WTC11 (cell line): ENCODE results near the gene LNX2. TPM values are rescaled to one million over a fixed set of nuclear protein-coding genes. Genes with fewer than 3 reads are reported as not detected.

Experiments
- ATAC-seq: fragments of 200-7000 bp; cut with Tn5 transposase; 2 replicates; pipeline ENCODE4 v1.10.0; 2021; ENCODE audit warnings: mild to moderate bottlenecking, moderate library complexity
- CTCF ChIA-PET: fragments of 300-600 bp; sonication (Branson Sonifier 250); formaldehyde crosslinking; loops from one replicate; lab custom pipeline; 2021; ENCODE audit warnings: antibody characterized with exemption; lab: Charles Lee
- POLR2A ChIA-PET: fragments of 350-600 bp; sonication (Branson Sonifier 250); formaldehyde crosslinking; loops from one replicate; lab custom pipeline; 2021; ENCODE audit warnings: antibody characterized with exemption; lab: Charles Lee
- DNase-seq: peaks from one replicate; pipeline ENCODE4 v3.0.0; 2021; ENCODE audit warnings: low spot score
- H3K27ac Mint-ChIP-seq: 2 replicates; pipeline ENCODE4 v1.8.0; 2021; ENCODE audit warnings: mixed read lengths
- H3K27me3 Mint-ChIP-seq: 2 replicates; pipeline ENCODE4 v1.8.0; 2021; ENCODE audit warnings: low read depth, mild to moderate bottlenecking, moderate library complexity, mixed read lengths
- H3K36me3 Mint-ChIP-seq: 2 replicates; pipeline ENCODE4 v1.8.0; 2021; ENCODE audit warnings: mixed read lengths
- H3K4me1 Mint-ChIP-seq: 2 replicates; pipeline ENCODE4 v1.8.0; 2022; ENCODE audit warnings: mixed read lengths
- H3K4me3 Mint-ChIP-seq: 2 replicates; pipeline ENCODE4 v1.8.0; 2021; ENCODE audit warnings: mild to moderate bottlenecking, moderate library complexity, mixed read lengths
- H3K9me3 Mint-ChIP-seq: 2 replicates; pipeline ENCODE4 v1.8.0; 2021; ENCODE audit warnings: mixed read lengths
- CBFB ChIP-seq: sonication (generic); formaldehyde crosslinking; IDR thresholded peaks from 2 replicates; pipeline ENCODE4 v1.8.1; 2022; ENCODE audit warnings: mild to moderate bottlenecking, low read depth, missing genetic modification reagents
- ESRRA ChIP-seq: sonication (generic); formaldehyde crosslinking; IDR thresholded peaks from 2 replicates; pipeline ENCODE4 v1.8.1; 2022; ENCODE audit warnings: mild to moderate bottlenecking, missing genetic modification reagents, borderline replicate concordance
- FOXJ3 ChIP-seq: sonication (generic); formaldehyde crosslinking; IDR thresholded peaks from 2 replicates; pipeline ENCODE4 v1.9.0; 2021; ENCODE audit warnings: missing genetic modification reagents, mild to moderate bottlenecking, borderline replicate concordance
- FOXK1 ChIP-seq: sonication (generic); formaldehyde crosslinking; IDR thresholded peaks from 2 replicates; pipeline ENCODE4 v1.8.0; 2022; ENCODE audit warnings: mild to moderate bottlenecking, moderate library complexity, missing genetic modification reagents
- FOXP1 ChIP-seq: sonication (generic); formaldehyde crosslinking; IDR thresholded peaks from 2 replicates; pipeline ENCODE4 v1.8.0; 2022; ENCODE audit warnings: missing genetic modification reagents, mild to moderate bottlenecking, moderate library complexity, borderline replicate concordance
- GABPB1 ChIP-seq: sonication (generic); formaldehyde crosslinking; IDR thresholded peaks from 2 replicates; pipeline ENCODE4 v1.8.1; 2023; ENCODE audit warnings: mild to moderate bottlenecking, missing genetic modification reagents
- IRF2 ChIP-seq: sonication (generic); formaldehyde crosslinking; IDR thresholded peaks from 2 replicates; pipeline ENCODE4 v1.8.0; 2022; ENCODE audit warnings: low read depth, missing genetic modification reagents, borderline replicate concordance
- NR2C2 ChIP-seq: sonication (generic); formaldehyde crosslinking; IDR thresholded peaks from 2 replicates; pipeline ENCODE4 v1.8.0; 2022; ENCODE audit warnings: mild to moderate bottlenecking, missing genetic modification reagents
- RELA ChIP-seq: sonication (generic); formaldehyde crosslinking; IDR thresholded peaks from 2 replicates; pipeline ENCODE4 v1.8.1; 2022; ENCODE audit warnings: missing genetic modification reagents, mild to moderate bottlenecking, borderline replicate concordance
- TCF7 ChIP-seq: sonication (generic); formaldehyde crosslinking; IDR thresholded peaks from 2 replicates; pipeline ENCODE4 v1.8.0; 2022; ENCODE audit warnings: mild to moderate bottlenecking, low read depth, missing genetic modification reagents, moderate library complexity
- ZNF263 ChIP-seq: sonication (generic); formaldehyde crosslinking; IDR thresholded peaks from 2 replicates; pipeline ENCODE4 v1.8.1; 2022; ENCODE audit warnings: low read depth, mild to moderate bottlenecking, moderate library complexity, missing genetic modification reagents
- ZNF317 ChIP-seq: sonication (generic); formaldehyde crosslinking; IDR thresholded peaks from 2 replicates; pipeline ENCODE4 v1.8.1; 2023; ENCODE audit warnings: low read depth, mild to moderate bottlenecking, moderate library complexity, missing genetic modification reagents, borderline replicate concordance
- total RNA-seq: library from RNA; stranded (reverse); gene quantifications from 3 replicates; pipeline ENCODE4 v1.2.3, GENCODE V29; 2021
- TF ChIP-seq, protein P1 (sequence below): sonication (generic); formaldehyde crosslinking; IDR thresholded peaks from 2 replicates; pipeline ENCODE4 v1.8.0; 2023; ENCODE audit warnings: missing genetic modification reagents, mild to moderate bottlenecking, borderline replicate concordance
- TF ChIP-seq, protein P2 (sequence below): fragments of 200-600 bp; IDR thresholded peaks from 2 replicates; pipeline ENCODE4 v1.8.0; 2022; ENCODE audit warnings: antibody characterized with exemption
- TF ChIP-seq, protein P3 (sequence below): sonication (generic); formaldehyde crosslinking; IDR thresholded peaks from 2 replicates; pipeline ENCODE4 v1.8.1; 2023; ENCODE audit warnings: mild to moderate bottlenecking, missing genetic modification reagents, moderate library complexity
- TF ChIP-seq, protein P4 (sequence below): sonication (generic); formaldehyde crosslinking; IDR thresholded peaks from 2 replicates; pipeline ENCODE4 v1.8.1; 2022; ENCODE audit warnings: missing genetic modification reagents, borderline replicate concordance
- TF ChIP-seq, protein P5 (sequence below): sonication (generic); formaldehyde crosslinking; IDR thresholded peaks from 2 replicates; pipeline ENCODE4 v1.8.1; 2023; ENCODE audit warnings: mild to moderate bottlenecking, missing genetic modification reagents, borderline replicate concordance
- TF ChIP-seq, protein P6 (sequence below): sonication (generic); formaldehyde crosslinking; conservative IDR thresholded peaks from 2 replicates; pipeline ENCODE4 v1.8.1; 2022; ENCODE audit warnings: mild to moderate bottlenecking, missing genetic modification reagents

LNX2 gene
- total RNA-seq, 1 experiment from 2014 or later: 10.1 TPM

DNA sequence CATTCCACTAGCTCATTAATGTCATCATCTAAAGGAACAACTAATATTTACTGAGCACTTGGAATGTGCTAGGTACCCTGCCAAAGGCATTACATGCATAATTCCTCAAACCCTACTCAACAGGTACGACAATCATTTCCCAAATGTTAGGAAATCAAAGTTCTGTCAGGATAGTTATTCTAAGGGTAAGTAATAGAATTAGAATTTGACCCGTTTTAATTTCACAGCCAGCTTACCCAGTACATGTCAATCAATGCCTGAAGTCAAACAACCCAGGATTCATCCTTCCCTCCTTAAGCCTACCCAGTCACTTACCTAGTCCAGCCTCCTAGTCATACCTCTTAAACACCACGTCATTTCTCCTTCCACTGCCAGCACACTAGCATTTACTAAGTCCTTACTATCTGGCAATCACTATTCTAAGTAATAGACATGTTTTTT is 2.4 kb downstream of the LNX2 start (continued):
- TF ChIP-seq, protein P1, sequence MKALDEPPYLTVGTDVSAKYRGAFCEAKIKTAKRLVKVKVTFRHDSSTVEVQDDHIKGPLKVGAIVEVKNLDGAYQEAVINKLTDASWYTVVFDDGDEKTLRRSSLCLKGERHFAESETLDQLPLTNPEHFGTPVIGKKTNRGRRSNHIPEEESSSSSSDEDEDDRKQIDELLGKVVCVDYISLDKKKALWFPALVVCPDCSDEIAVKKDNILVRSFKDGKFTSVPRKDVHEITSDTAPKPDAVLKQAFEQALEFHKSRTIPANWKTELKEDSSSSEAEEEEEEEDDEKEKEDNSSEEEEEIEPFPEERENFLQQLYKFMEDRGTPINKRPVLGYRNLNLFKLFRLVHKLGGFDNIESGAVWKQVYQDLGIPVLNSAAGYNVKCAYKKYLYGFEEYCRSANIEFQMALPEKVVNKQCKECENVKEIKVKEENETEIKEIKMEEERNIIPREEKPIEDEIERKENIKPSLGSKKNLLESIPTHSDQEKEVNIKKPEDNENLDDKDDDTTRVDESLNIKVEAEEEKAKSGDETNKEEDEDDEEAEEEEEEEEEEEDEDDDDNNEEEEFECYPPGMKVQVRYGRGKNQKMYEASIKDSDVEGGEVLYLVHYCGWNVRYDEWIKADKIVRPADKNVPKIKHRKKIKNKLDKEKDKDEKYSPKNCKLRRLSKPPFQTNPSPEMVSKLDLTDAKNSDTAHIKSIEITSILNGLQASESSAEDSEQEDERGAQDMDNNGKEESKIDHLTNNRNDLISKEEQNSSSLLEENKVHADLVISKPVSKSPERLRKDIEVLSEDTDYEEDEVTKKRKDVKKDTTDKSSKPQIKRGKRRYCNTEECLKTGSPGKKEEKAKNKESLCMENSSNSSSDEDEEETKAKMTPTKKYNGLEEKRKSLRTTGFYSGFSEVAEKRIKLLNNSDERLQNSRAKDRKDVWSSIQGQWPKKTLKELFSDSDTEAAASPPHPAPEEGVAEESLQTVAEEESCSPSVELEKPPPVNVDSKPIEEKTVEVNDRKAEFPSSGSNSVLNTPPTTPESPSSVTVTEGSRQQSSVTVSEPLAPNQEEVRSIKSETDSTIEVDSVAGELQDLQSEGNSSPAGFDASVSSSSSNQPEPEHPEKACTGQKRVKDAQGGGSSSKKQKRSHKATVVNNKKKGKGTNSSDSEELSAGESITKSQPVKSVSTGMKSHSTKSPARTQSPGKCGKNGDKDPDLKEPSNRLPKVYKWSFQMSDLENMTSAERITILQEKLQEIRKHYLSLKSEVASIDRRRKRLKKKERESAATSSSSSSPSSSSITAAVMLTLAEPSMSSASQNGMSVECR: no peak
- no peak for TF ChIP-seq NR2C2 (CRISPR knock-in tag)
- TF ChIP-seq, protein P2, sequence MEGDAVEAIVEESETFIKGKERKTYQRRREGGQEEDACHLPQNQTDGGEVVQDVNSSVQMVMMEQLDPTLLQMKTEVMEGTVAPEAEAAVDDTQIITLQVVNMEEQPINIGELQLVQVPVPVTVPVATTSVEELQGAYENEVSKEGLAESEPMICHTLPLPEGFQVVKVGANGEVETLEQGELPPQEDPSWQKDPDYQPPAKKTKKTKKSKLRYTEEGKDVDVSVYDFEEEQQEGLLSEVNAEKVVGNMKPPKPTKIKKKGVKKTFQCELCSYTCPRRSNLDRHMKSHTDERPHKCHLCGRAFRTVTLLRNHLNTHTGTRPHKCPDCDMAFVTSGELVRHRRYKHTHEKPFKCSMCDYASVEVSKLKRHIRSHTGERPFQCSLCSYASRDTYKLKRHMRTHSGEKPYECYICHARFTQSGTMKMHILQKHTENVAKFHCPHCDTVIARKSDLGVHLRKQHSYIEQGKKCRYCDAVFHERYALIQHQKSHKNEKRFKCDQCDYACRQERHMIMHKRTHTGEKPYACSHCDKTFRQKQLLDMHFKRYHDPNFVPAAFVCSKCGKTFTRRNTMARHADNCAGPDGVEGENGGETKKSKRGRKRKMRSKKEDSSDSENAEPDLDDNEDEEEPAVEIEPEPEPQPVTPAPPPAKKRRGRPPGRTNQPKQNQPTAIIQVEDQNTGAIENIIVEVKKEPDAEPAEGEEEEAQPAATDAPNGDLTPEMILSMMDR: no peak
- no peak for TF ChIP-seq IRF2 (CRISPR knock-in tag)
- no peak for TF ChIP-seq GABPB1 (CRISPR knock-in tag)
- TF ChIP-seq ZNF317 (CRISPR knock-in tag): no peak
- TF ChIP-seq, protein P3, sequence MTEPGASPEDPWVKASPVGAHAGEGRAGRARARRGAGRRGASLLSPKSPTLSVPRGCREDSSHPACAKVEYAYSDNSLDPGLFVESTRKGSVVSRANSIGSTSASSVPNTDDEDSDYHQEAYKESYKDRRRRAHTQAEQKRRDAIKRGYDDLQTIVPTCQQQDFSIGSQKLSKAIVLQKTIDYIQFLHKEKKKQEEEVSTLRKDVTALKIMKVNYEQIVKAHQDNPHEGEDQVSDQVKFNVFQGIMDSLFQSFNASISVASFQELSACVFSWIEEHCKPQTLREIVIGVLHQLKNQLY (CRISPR knock-in tag): no peak
- TF ChIP-seq FOXJ3 (CRISPR knock-in tag): no peak
- TF ChIP-seq ZNF263 (CRISPR knock-in tag): no peak

DNA sequence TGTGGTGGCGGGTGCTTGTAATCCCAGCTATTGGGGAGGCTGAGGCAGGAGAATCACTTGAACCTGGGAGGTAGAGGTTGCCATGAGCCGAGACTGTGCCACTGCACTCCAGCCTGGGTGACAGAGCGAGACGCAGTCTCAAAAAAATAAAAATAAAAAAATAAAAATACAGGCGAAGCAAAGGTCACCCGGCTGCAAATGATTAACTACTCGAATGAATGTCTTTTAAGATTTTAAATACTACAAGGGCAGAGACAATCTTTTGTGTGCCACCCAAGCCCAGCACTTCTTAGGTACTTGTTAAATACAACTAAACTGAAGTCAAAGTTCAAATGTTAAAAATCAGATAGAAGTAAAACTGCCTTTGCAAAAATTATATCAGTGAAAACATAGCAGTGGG is 6.7 kb downstream of the LNX2 start:
- TF ChIP-seq ESRRA (CRISPR knock-in tag) (no peak), FOXK1 (CRISPR knock-in tag) (no peak), TCF7 (CRISPR knock-in tag) (no peak), FOXP1 (CRISPR knock-in tag) (no peak), CBFB (CRISPR knock-in tag) (no peak), RELA (CRISPR knock-in tag) (no peak)
- TF ChIP-seq, protein P4, sequence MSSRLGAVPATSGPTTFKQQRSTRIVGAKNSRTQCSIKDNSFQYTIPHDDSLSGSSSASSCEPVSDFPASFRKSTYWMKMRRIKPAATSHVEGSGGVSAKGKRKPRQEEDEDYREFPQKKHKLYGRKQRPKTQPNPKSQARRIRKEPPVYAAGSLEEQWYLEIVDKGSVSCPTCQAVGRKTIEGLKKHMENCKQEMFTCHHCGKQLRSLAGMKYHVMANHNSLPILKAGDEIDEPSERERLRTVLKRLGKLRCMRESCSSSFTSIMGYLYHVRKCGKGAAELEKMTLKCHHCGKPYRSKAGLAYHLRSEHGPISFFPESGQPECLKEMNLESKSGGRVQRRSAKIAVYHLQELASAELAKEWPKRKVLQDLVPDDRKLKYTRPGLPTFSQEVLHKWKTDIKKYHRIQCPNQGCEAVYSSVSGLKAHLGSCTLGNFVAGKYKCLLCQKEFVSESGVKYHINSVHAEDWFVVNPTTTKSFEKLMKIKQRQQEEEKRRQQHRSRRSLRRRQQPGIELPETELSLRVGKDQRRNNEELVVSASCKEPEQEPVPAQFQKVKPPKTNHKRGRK (CRISPR knock-in tag): no peak
- TF ChIP-seq, protein P5, sequence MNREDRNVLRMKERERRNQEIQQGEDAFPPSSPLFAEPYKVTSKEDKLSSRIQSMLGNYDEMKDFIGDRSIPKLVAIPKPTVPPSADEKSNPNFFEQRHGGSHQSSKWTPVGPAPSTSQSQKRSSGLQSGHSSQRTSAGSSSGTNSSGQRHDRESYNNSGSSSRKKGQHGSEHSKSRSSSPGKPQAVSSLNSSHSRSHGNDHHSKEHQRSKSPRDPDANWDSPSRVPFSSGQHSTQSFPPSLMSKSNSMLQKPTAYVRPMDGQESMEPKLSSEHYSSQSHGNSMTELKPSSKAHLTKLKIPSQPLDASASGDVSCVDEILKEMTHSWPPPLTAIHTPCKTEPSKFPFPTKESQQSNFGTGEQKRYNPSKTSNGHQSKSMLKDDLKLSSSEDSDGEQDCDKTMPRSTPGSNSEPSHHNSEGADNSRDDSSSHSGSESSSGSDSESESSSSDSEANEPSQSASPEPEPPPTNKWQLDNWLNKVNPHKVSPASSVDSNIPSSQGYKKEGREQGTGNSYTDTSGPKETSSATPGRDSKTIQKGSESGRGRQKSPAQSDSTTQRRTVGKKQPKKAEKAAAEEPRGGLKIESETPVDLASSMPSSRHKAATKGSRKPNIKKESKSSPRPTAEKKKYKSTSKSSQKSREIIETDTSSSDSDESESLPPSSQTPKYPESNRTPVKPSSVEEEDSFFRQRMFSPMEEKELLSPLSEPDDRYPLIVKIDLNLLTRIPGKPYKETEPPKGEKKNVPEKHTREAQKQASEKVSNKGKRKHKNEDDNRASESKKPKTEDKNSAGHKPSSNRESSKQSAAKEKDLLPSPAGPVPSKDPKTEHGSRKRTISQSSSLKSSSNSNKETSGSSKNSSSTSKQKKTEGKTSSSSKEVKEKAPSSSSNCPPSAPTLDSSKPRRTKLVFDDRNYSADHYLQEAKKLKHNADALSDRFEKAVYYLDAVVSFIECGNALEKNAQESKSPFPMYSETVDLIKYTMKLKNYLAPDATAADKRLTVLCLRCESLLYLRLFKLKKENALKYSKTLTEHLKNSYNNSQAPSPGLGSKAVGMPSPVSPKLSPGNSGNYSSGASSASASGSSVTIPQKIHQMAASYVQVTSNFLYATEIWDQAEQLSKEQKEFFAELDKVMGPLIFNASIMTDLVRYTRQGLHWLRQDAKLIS (CRISPR knock-in tag): no peak
- TF ChIP-seq, protein P6, sequence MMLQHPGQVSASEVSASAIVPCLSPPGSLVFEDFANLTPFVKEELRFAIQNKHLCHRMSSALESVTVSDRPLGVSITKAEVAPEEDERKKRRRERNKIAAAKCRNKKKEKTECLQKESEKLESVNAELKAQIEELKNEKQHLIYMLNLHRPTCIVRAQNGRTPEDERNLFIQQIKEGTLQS (CRISPR knock-in tag): no peak
- TF ChIP-seq, protein P3 (CRISPR knock-in tag): no peak
- TF ChIP-seq, all 79 proteins: peak for 0
- ATAC-seq: no peak

More for the DNA sequence above, 6.7 kb downstream of the LNX2 start:
- ChIA-PET POLR2A (no interaction called here), CTCF (no interaction called here)
- peaks cover 17% of the 10 kb centered on the region for H3K36me3 Mint-ChIP-seq
- peaks cover 38% of the 10 kb centered on the region for H3K4me1 Mint-ChIP-seq
- H3K27me3 Mint-ChIP-seq: no peaks in the 10 kb centered on the region
- H3K27ac Mint-ChIP-seq: no peak overlapping the region
- no peak for DNase-seq
- no peak overlapping the region for H3K4me3 Mint-ChIP-seq
- peaks cover 11% of the 10 kb centered on the region for H3K9me3 Mint-ChIP-seq
